ENCODE measurements around the gene CCDC93. TPM values are rescaled to one million over a fixed set of nuclear protein-coding genes. Genes with fewer than 3 reads are reported as not detected.

The CCDC93 gene
- total and polyA plus RNA-seq, 2 of the 4 experiments (the other 2 are of a cell fraction): 8.1 to 17.2 TPM

GRCh38 chr2:117977696-117978095 lies 36.2 kb downstream of the CCDC93 start:
- Histone ChIP-seq H2BK20ac (ENCODE audit: low read depth, low read length) (no peak overlapping the region), H3K4ac (ENCODE audit: low read depth, low read length) (no peak overlapping the region), H3K18ac (ENCODE audit: low read depth, low read length) (no peak overlapping the region), H2AFZ (replicated peaks; ENCODE audit: low read length, poor library complexity) (no peak overlapping the region), H3K9ac (ENCODE audit: low read depth, low read length) (no peak overlapping the region), H2BK5ac (ENCODE audit: low read depth, low read length, poor library complexity, severe bottlenecking) (no peak overlapping the region), H4K20me1 (ENCODE audit: insufficient read depth, low read length) (no peaks in the 10 kb centered on the region; the same call in 1 of the 2 replicates), H2BK120ac (ENCODE audit: low read depth, low read length) (no peak overlapping the region), H4K91ac (ENCODE audit: insufficient read depth, low read depth, low read length) (no peak overlapping the region), H3K4me1 (ENCODE audit: control insufficient read depth, insufficient read depth, low read length) (peaks cover 13% of the 10 kb centered on the region), H3K36me3 (ENCODE audit: control insufficient read depth, insufficient read depth, low read length) (peaks cover 22% of the 10 kb centered on the region), H4K8ac (ENCODE audit: low read depth in 2 of 2, low read length in 2 of 2) (no peak overlapping the region), H3K9me3 (ENCODE audit: control insufficient read depth, insufficient read depth, low read length) (no peaks in the 10 kb centered on the region), H3K23ac (ENCODE audit: low read depth, low read length) (no peak overlapping the region), H3K4me2 (ENCODE audit: low read depth, low read length) (no peak overlapping the region), H3K9me1 (ENCODE audit: insufficient read depth, low read length) (peaks cover 6% of the 10 kb centered on the region; the same call in 1 of the 2 replicates), H2BK15ac (ENCODE audit: low read depth, low read length) (no peak overlapping the region), H3K56ac (ENCODE audit: extremely low read depth, insufficient read depth, low read length) (no peak overlapping the region), H3K27ac (ENCODE audit: insufficient read depth, low read length) (no peak overlapping the region), H3K14ac (replicated peaks; ENCODE audit: low read depth, low read length) (no peak overlapping the region), H3K27me3 (ENCODE audit: control insufficient read depth, insufficient read depth, low read length) (no peaks in the 10 kb centered on the region), H3K79me1 (ENCODE audit: low read depth in 1 of 2, low read length in 2 of 2) (peaks cover 0 to 12% of the 10 kb centered on the region in 2 experiments; a peak in 2 of 4 replicates), H2AK9ac (replicated peaks; ENCODE audit: low read depth, low read length, poor library complexity) (no peak overlapping the region), H4K5ac (ENCODE audit: low read depth, low read length) (no peak overlapping the region), H2AK5ac (ENCODE audit: low read depth, low read length) (no peak overlapping the region), H3K4me3 (ENCODE audit: insufficient read depth, low read depth, low read length) (no peak overlapping the region)
- no TSS peak for BruUV-seq (replicated peaks)
- intact Hi-C loops (cut with micrococcal nuclease): no loop called here
- in situ Hi-C loops (cut with MboI; ENCODE audit: low sequenced_read_pairs): no loop called here
- WGBS, 2 experiments (ENCODE audit: extremely low coverage in 2 of 2, insufficient read length in 1 of 2): no CpG with 5 or more reads among the region's 3 CpGs
- dilution Hi-C loops (cut with HindIII; ENCODE audit: low sequenced_read_pairs, unreplicated experiment): no loop called here
- ChIA-PET CTCF (interaction anchor here (1.1 kb wide), 1 partner anchor 25 kb away, joined by 3 read pairs; no protein-coding TSS in a partner anchor), POLR2A (ENCODE audit: unreplicated experiment) (no interaction called here)
- TF ChIP-seq FOS (IDR thresholded peaks at IDR 0.05; ENCODE audit: low read depth, low read length) (no peak), RCOR1 (IDR thresholded peaks at IDR 0.05; ENCODE audit: insufficient replicate concordance, low read length) (no peak), CTCF (conservative IDR thresholded peaks at IDR 0.05; ENCODE audit: low read depth, low read length) (no peak), SMC3 (IDR thresholded peaks at IDR 0.05; ENCODE audit: low read depth, low read length) (no peak), MAZ (IDR thresholded peaks at IDR 0.05; ENCODE audit: borderline replicate concordance, low read depth, low read length) (no peak), MAFK (IDR thresholded peaks at IDR 0.05; ENCODE audit: low read depth, low read length) (no peak), CHD1 (IDR thresholded peaks at IDR 0.05; ENCODE audit: low read depth, low read length) (no peak)
- no peak for ATAC-seq (ENCODE audit: low read depth)
- peak; percentile 33 for DNase-seq

Data from IMR-90 (cell line).